Measurements from ENCODE around the gene USP15. TPM values are rescaled to one million over a fixed set of nuclear protein-coding genes. Genes with fewer than 3 reads are reported as not detected.

USP15 gene
- total RNA-seq, 2 donors from 2014 or later = 41.1 to 49.7 TPM

DNA sequence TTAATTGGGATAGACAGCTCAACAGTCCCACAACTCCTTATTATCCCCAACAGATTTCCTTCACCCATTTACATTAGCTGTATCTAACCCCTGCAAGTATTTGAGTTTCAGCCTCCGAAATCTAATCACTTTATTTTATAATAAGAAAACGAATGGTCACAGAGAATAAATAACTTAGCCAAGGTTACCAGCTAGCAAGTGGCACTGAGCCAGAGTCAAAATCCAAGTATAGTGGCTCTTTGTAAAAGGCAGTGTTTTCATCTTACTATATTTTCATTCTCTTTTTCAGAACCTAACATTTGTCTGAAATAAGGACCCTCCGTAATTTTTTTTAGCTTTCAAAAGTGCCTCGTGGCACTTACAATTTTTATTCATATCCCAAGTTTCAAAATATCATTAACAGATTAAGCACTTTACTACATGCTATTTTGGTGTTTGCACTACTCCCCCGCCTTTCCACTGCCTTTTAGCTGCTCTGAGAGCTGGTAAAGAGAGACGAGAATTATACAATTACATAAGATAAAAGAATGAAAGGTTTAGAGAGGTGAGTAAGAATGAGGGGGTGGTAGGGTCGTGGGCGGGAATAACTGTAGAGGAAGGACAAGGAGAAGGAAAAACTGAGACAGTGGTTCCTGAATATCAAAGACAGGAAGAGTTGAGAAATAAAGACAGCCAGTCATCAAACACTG, 3.7 kb upstream of the USP15 start:
- H3K4me3 ChIP-seq = peak overlapping the region in 1 of 2 donors; percentile 10
- no peak for DNase-seq (ENCODE audit: low spot score)
- H3K9me3 ChIP-seq = no peaks in the 10 kb centered on the region
- peak overlapping the region in 1 of 2 donors; percentile 45 for H3K27ac ChIP-seq
- TF ChIP-seq, protein P1, sequence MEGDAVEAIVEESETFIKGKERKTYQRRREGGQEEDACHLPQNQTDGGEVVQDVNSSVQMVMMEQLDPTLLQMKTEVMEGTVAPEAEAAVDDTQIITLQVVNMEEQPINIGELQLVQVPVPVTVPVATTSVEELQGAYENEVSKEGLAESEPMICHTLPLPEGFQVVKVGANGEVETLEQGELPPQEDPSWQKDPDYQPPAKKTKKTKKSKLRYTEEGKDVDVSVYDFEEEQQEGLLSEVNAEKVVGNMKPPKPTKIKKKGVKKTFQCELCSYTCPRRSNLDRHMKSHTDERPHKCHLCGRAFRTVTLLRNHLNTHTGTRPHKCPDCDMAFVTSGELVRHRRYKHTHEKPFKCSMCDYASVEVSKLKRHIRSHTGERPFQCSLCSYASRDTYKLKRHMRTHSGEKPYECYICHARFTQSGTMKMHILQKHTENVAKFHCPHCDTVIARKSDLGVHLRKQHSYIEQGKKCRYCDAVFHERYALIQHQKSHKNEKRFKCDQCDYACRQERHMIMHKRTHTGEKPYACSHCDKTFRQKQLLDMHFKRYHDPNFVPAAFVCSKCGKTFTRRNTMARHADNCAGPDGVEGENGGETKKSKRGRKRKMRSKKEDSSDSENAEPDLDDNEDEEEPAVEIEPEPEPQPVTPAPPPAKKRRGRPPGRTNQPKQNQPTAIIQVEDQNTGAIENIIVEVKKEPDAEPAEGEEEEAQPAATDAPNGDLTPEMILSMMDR (IDR thresholded peaks at IDR 0.05) = no peak
- peaks cover 0 to 11% of the 10 kb centered on the region in 2 donors for H3K4me1 ChIP-seq
- H3K36me3 ChIP-seq = no peaks in the 10 kb centered on the region
- no peaks in the 10 kb centered on the region for H3K27me3 ChIP-seq

DNA sequence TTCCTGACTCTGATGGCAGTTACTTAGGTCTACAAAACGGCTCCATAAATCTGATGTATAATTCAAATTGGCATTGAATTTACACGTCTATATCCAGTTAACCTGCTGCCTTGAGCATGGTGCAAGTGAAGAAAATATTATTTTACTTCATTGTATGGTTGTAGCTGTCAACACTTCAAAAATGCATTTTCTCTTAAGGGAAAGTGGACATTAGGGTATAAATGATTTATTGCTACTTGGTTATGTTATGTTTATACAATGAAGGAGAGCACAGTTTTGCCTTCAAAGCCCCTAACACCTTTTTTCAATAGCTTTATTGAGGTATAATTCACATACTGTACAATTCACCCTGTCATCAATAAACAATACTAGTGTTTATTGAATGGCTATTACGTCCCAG, 2.0 kb upstream of the USP15 start:
- no peaks in the 10 kb centered on the region for H3K36me3 ChIP-seq
- H3K4me3 ChIP-seq = no peak overlapping the region
- no peak overlapping the region for H3K27ac ChIP-seq
- no peaks in the 10 kb centered on the region for H3K27me3 ChIP-seq
- peaks cover 0 to 25% of the 10 kb centered on the region in 2 donors for H3K4me1 ChIP-seq
- no peak for DNase-seq (ENCODE audit: low spot score)
- no peaks in the 10 kb centered on the region for H3K9me3 ChIP-seq
- TF ChIP-seq, protein P1 (IDR thresholded peaks at IDR 0.05) = no peak

DNA sequence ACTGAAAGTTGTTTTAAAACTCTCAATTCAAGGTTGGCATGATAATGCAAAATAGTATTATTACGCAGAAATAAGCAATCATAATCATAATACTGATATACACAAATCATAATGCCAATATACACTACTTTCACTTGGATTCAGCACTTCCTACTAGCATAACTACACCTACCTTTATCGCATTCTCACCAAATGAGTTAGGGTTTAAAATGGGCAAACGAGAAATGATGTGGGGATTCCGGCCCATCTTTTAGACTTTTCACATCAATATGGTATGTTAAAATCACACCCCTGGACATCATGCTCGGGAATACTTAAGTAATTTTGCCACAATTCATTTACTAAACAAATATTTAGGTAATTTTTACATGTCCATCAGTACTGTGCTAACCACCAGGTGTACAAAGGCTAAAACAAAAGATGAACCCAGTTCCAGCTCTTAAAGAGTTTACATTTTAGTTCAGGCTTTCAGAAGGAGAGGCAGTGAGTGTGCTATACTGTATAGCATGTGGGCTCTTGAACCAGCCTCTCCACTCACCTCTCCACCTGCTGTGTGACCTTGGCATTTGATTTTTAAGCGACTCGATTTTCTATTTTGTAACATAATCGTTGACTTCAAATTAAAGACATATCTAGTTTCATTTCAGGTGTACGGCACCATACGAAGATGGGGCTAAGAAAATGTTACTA, 1.1 kb upstream of the USP15 start:
- Histone ChIP-seq H3K27me3 (no peaks in the 10 kb centered on the region), H3K4me1 (peaks cover 0 to 29% of the 10 kb centered on the region in 2 donors), H3K9me3 (no peaks in the 10 kb centered on the region), H3K27ac (peak overlapping the region; percentile 95), H3K4me3 (peak overlapping the region; percentile 86 to 96), H3K36me3 (no peaks in the 10 kb centered on the region)
- no peak for DNase-seq (ENCODE audit: low spot score)
- TF ChIP-seq, protein P1 (IDR thresholded peaks at IDR 0.05) = no peak

DNA sequence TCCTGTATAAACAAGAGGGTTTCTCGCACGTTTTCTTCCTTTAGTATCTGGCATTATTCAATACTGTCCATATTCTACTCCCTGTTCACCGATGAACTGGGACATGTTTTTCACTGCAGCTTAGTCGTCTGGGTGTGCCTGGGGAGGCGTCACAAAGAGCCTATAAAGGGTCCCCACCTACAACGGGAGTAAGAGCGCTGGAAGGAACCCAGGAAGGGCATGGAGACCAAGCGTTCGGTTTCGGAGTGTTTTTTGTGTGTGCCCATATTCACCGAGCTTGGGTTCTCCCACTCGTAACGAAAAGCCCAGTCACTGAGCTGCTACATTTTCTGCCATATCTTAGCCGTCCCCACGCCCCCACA, 592 bp upstream of the USP15 start:
- TF ChIP-seq, protein P1 (IDR thresholded peaks at IDR 0.05) = no peak
- H3K36me3 ChIP-seq = no peaks in the 10 kb centered on the region
- no peak for DNase-seq (ENCODE audit: low spot score)
- H3K9me3 ChIP-seq = no peaks in the 10 kb centered on the region
- no peaks in the 10 kb centered on the region for H3K27me3 ChIP-seq
- H3K4me1 ChIP-seq = peaks cover 0 to 32% of the 10 kb centered on the region in 2 donors
- peak overlapping the region; percentile 95 for H3K27ac ChIP-seq
- peak overlapping the region; percentile 86 to 96 for H3K4me3 ChIP-seq

DNA sequence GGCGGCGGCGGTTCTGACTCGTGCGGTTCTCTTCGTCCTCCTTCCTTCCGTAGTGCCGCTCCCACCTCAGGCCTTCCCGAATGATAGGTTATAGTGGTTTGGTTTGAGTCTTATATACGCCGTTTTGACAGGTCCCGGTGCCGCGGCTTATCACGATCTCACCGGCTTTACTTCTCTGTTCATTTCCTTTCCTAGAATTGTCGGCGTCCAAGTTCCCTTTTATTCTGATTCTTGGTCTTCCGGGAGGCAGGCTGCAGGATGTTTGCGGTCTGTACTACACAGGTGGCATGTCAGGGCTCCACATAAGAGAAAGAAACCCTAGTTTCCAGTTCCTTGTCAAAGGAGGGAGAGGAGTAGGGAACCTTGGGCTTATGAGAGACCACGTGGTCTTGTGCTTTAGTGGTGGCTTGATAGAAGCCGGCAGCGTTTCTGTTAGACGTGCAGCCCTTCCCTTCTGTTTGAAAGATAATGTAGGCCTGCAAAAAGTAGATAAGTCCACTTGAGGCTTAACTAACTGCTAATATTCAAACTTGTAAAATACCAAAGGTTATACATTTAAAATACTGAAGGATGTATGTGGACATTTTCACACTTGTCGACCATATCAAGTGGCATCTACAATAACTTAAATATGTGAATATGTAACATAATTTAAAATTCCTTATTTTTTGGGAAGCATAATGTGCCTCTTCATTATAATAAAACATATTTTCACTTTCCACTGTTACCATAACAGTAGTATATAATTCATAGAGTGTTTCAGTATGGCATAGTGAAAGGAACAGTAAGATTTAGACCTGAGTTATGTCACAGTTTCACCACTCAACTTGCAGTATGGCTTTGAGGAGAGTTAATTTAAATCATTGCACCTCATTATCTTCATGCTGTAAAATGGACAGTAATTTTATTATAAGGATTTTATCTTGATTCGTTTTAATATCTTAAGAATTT, 804 bp downstream of the USP15 start:
- Histone ChIP-seq H3K4me1 (peaks cover 0 to 46% of the 10 kb centered on the region in 2 donors), H3K27ac (peak overlapping the region; percentile 95), H3K9me3 (no peaks in the 10 kb centered on the region), H3K4me3 (peak overlapping the region; percentile 86 to 96), H3K27me3 (no peaks in the 10 kb centered on the region), H3K36me3 (no peaks in the 10 kb centered on the region)
- DNase-seq (ENCODE audit: low spot score) = no peak
- TF ChIP-seq, protein P1 (IDR thresholded peaks at IDR 0.05) = no peak

All from right atrium auricular region (tissue), 2 donors.